ENCODE measurements around the gene UBTF. TPM values are rescaled to one million over a fixed set of nuclear protein-coding genes. Genes with fewer than 3 reads are reported as not detected.

Gene UBTF
- total RNA-seq, 1 donor, result 49.6 TPM

DNA sequence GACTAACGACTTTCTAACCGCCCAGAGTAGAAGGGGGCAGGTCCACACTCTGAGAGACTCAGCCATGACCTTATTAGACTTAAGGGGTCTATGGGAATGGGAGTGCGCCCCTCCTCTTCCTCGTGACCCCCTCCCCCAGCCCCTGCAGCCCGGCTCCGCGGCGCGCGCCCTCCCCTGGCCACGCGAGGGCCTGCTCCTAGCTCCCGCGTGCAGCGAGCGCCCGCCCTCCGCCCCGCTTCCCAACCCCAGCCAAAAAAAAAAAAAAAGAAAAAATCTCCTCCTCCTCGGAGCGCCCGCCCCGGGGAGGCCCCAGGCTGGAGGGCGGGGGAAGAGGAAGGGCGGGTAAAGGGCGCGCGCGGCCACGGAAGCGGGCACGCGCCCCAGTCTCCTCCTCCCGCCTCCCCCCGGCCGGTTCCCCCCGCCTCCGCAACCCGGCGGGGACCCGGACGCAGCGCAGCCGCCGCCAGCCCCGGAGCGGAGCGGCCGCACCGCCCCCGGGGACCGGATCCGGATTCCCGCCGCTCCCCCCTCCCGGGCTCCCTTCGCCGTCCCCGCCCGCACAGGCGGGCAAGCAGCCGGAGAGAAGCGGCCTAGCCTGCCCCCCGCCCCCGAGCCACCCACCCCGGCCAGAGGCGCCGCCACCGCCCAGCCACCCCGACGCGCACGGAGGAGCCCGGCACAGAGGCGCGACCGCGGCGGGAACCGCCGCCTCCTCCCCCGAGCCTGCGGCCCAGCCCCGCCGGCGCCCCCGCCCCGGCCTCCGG, 949 bp downstream of the UBTF start:
- H3K27ac ChIP-seq (ENCODE audit: low read depth, low read length), result peak overlapping the region; percentile 27
- DNase-seq (ENCODE audit: insufficient read length, low spot score, missing footprints), result peak; percentile 99
- TF ChIP-seq, protein P1, sequence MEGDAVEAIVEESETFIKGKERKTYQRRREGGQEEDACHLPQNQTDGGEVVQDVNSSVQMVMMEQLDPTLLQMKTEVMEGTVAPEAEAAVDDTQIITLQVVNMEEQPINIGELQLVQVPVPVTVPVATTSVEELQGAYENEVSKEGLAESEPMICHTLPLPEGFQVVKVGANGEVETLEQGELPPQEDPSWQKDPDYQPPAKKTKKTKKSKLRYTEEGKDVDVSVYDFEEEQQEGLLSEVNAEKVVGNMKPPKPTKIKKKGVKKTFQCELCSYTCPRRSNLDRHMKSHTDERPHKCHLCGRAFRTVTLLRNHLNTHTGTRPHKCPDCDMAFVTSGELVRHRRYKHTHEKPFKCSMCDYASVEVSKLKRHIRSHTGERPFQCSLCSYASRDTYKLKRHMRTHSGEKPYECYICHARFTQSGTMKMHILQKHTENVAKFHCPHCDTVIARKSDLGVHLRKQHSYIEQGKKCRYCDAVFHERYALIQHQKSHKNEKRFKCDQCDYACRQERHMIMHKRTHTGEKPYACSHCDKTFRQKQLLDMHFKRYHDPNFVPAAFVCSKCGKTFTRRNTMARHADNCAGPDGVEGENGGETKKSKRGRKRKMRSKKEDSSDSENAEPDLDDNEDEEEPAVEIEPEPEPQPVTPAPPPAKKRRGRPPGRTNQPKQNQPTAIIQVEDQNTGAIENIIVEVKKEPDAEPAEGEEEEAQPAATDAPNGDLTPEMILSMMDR (IDR thresholded peaks at IDR 0.05; ENCODE audit: extremely low read depth, low read depth, low read length), result peak; percentile 47

DNA sequence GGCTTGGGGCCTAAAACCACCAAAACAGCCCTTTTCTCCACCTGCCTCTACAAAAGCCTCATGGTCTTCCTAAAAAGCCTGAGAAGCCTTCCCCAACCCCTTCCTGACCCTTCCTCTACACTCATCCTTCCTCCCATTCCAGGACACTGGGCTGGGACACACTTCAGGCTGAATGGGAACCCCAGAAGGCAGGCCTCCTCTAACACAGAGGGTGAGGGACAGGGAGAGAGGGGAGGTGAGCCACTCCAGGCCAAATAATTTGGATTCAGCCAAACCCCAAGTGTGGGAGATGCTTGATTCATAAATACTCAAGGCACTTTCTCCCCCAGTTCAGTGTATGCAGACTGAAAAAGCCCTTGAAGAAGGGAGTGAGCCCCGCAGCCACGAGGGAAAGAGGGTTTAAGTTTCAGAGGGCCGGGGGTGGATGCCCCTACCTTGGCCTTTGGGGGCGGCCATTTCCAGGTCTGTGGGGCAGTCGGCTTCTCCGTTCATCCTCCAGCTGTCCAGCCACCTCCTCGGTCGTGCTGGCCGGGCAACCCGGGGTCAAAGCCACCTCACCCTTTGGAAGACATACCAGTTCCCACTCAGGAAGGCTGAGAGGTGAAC, 1.6 kb downstream of the UBTF start:
- Histone ChIP-seq H3K27me3 (ENCODE audit: insufficient read depth, low read length) (no peaks in the 10 kb centered on the region), H3K79me2 (ENCODE audit: insufficient read depth, low read length) (peaks cover 34% of the 10 kb centered on the region), H3K4me1 (ENCODE audit: insufficient read depth, low read length) (peaks cover 24% of the 10 kb centered on the region), H3K4me3 (ENCODE audit: insufficient read depth, low read length) (peak overlapping the region; percentile 84), H3K27ac (ENCODE audit: low read depth, low read length) (peak overlapping the region; percentile 27), H3K4me2 (ENCODE audit: insufficient read depth, low read length) (peak overlapping the region; percentile 86), H2AFZ (ENCODE audit: low read length) (no peak overlapping the region), H3K9me3 (ENCODE audit: low read depth, low read length) (no peaks in the 10 kb centered on the region), H3K36me3 (ENCODE audit: insufficient read depth, low read length) (peaks cover 38% of the 10 kb centered on the region), H4K20me1 (ENCODE audit: insufficient read depth, low read length) (peaks cover 38% of the 10 kb centered on the region)
- TF ChIP-seq, protein P1 (IDR thresholded peaks at IDR 0.05; ENCODE audit: extremely low read depth, low read depth, low read length), result no peak
- peak; percentile 60 for DNase-seq (ENCODE audit: insufficient read length, low spot score, missing footprints)

More for the DNA sequence above, 949 bp downstream of the UBTF start:
- peak overlapping the region; percentile 86 for H3K4me2 ChIP-seq (ENCODE audit: insufficient read depth, low read length)
- peaks cover 34% of the 10 kb centered on the region for H3K79me2 ChIP-seq (ENCODE audit: insufficient read depth, low read length)
- peak overlapping the region; percentile 84 for H3K4me3 ChIP-seq (ENCODE audit: insufficient read depth, low read length)
- H3K9me3 ChIP-seq (ENCODE audit: low read depth, low read length), result no peaks in the 10 kb centered on the region
- no peak overlapping the region for H2AFZ ChIP-seq (ENCODE audit: low read length)
- peaks cover 38% of the 10 kb centered on the region for H4K20me1 ChIP-seq (ENCODE audit: insufficient read depth, low read length)
- H3K4me1 ChIP-seq (ENCODE audit: insufficient read depth, low read length), result peaks cover 31% of the 10 kb centered on the region
- peaks cover 34% of the 10 kb centered on the region for H3K36me3 ChIP-seq (ENCODE audit: insufficient read depth, low read length)
- H3K27me3 ChIP-seq (ENCODE audit: insufficient read depth, low read length), result no peaks in the 10 kb centered on the region

DNA sequence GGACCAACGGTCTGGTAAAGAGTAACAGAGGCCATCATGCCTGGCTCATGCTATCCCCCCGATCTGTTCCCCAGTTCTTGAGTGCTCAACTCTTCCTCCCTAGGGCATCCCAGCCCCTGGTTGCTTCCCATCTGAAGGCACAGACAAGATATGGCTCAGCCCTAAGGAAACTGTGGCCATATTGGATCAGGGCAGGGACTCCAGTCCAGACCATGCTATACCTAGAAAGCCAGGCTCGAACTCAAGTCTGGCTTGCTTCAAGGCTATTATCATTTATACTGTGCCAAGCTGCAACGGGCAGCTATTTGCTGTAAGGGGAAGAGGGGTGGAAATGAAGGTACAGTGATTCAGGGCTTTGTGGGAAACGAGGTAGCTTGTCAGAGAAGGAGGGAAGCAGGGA, 2.8 kb downstream of the UBTF start:
- H3K4me1 ChIP-seq (ENCODE audit: insufficient read depth, low read length), result peaks cover 13% of the 10 kb centered on the region
- H3K79me2 ChIP-seq (ENCODE audit: insufficient read depth, low read length), result peaks cover 34% of the 10 kb centered on the region
- H3K4me2 ChIP-seq (ENCODE audit: insufficient read depth, low read length), result no peak overlapping the region
- H3K27ac ChIP-seq (ENCODE audit: low read depth, low read length), result no peak overlapping the region
- no peak overlapping the region for H2AFZ ChIP-seq (ENCODE audit: low read length)
- TF ChIP-seq, protein P1 (IDR thresholded peaks at IDR 0.05; ENCODE audit: extremely low read depth, low read depth, low read length), result no peak
- no peak overlapping the region for H3K4me3 ChIP-seq (ENCODE audit: insufficient read depth, low read length)
- peaks cover 38% of the 10 kb centered on the region for H3K36me3 ChIP-seq (ENCODE audit: insufficient read depth, low read length)
- peaks cover 34% of the 10 kb centered on the region for H4K20me1 ChIP-seq (ENCODE audit: insufficient read depth, low read length)
- no peaks in the 10 kb centered on the region for H3K27me3 ChIP-seq (ENCODE audit: insufficient read depth, low read length)
- peak; percentile 44 for DNase-seq (ENCODE audit: insufficient read length, low spot score, missing footprints)
- no peaks in the 10 kb centered on the region for H3K9me3 ChIP-seq (ENCODE audit: low read depth, low read length)

DNA sequence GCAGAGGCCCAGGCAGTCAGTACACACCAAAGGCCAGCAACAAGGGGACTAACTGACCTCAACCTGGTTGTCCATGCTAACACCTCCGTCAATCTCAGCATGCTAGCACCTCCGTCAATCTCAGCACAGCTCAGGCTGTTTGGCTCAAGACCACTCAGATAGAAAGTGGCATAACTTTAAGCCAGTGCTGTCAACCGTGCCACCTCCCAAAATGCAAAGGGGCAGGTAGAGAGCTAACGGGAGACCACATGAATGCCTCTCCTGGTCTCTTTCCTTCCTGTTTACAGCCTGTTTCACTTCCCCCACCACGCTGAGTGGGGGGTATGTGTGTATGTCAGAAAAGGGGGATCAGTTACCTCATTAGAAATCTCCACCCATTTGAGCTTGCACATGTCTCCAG, 3.3 kb downstream of the UBTF start:
- no peak overlapping the region for H3K4me2 ChIP-seq (ENCODE audit: insufficient read depth, low read length)
- H3K27me3 ChIP-seq (ENCODE audit: insufficient read depth, low read length), result no peaks in the 10 kb centered on the region
- DNase-seq (ENCODE audit: insufficient read length, low spot score, missing footprints), result peak; percentile 26
- H3K79me2 ChIP-seq (ENCODE audit: insufficient read depth, low read length), result peaks cover 34% of the 10 kb centered on the region
- no peaks in the 10 kb centered on the region for H3K9me3 ChIP-seq (ENCODE audit: low read depth, low read length)
- H3K27ac ChIP-seq (ENCODE audit: low read depth, low read length), result no peak overlapping the region
- H3K36me3 ChIP-seq (ENCODE audit: insufficient read depth, low read length), result peaks cover 43% of the 10 kb centered on the region
- TF ChIP-seq, protein P1 (IDR thresholded peaks at IDR 0.05; ENCODE audit: extremely low read depth, low read depth, low read length), result no peak
- H2AFZ ChIP-seq (ENCODE audit: low read length), result no peak overlapping the region
- H4K20me1 ChIP-seq (ENCODE audit: insufficient read depth, low read length), result peaks cover 34% of the 10 kb centered on the region
- H3K4me1 ChIP-seq (ENCODE audit: insufficient read depth, low read length), result peaks cover 13% of the 10 kb centered on the region
- no peak overlapping the region for H3K4me3 ChIP-seq (ENCODE audit: insufficient read depth, low read length)
